ENCODE data around the gene ACMSD. TPM values are rescaled to one million over a fixed set of nuclear protein-coding genes. Genes with fewer than 3 reads are reported as not detected.

The ACMSD gene
- total RNA-seq, 3 donors from 2014 or later (not counting 1 experiment from before 2014, with no cell fraction given), result not detected

- Mint-ChIP-seq H3K9me3 (peaks cover 0 to 2% of the 10 kb centered on the region in 2 donors), H3K4me3 (peak overlapping the region; percentile 99), H3K27ac (peak overlapping the region; percentile 93 to 100), H3K36me3 (peaks cover 9% of the 10 kb centered on the region), H3K27me3 (ENCODE audit: low read depth in 2 of 2) (peaks cover 4 to 16% of the 10 kb centered on the region in 2 donors), H3K4me1 (peaks cover 40 to 49% of the 10 kb centered on the region in 2 donors)
- DNase-seq (peak; percentile 83 to 95), ATAC-seq (peak; percentile 69 to 81 (median 70))
- intact Hi-C loops (cut with micrococcal nuclease), result loop anchor here (1.0 to 2.0 kb wide), 4 partner anchors 134 to 823 kb away; partner anchors contain the start of genes RAB3GAP1 and UBXN4
- TF ChIP-seq CTCF (IDR thresholded peaks at IDR 0.05), result no peak
- H3K9me3 ChIP-seq (ENCODE audit: control insufficient read depth, insufficient read depth, low read length), result no peaks in the 10 kb centered on the region
- H3K27me3 ChIP-seq (ENCODE audit: control insufficient read depth, insufficient read depth, low read length), result no peaks in the 10 kb centered on the region
- peak overlapping the region; percentile 92 for H3K4me3 ChIP-seq (ENCODE audit: low read length)
- H3K4me1 ChIP-seq (ENCODE audit: control insufficient read depth, insufficient read depth, low read length), result peaks cover 21% of the 10 kb centered on the region
- no peaks in the 10 kb centered on the region for H3K36me3 ChIP-seq (ENCODE audit: control insufficient read depth, insufficient read depth, low read length)
- under 1% methylated on average over 28 of the region's 38 CpGs for WGBS (ENCODE audit: insufficient coverage)
- peak overlapping the region; percentile 98 for H3K27ac ChIP-seq (ENCODE audit: low read length)
Observed at GRCh38 chr2:134917888-134918525, 79.6 kb downstream of the ACMSD start.

- H3K4me1 ChIP-seq (ENCODE audit: control insufficient read depth, insufficient read depth, low read length), result peaks cover 22% of the 10 kb centered on the region
- peak within 1 kb of the TSS; percentile 98 for H3K27ac ChIP-seq (ENCODE audit: low read length)
- ATAC-seq (peak; percentile 81 to 93 (median 82)), DNase-seq (peak; percentile 99 to 100)
- no peaks in the 10 kb centered on the region for H3K27me3 ChIP-seq (ENCODE audit: control insufficient read depth, insufficient read depth, low read length)
- H3K36me3 ChIP-seq (ENCODE audit: control insufficient read depth, insufficient read depth, low read length), result peaks cover 2% of the 10 kb centered on the region
- no peak for TF ChIP-seq CTCF (IDR thresholded peaks at IDR 0.05)
- under 1% methylated on average over 83 of the region's 83 CpGs for WGBS (ENCODE audit: insufficient coverage)
- Mint-ChIP-seq H3K36me3 (peaks cover 9% of the 10 kb centered on the region), H3K27me3 (ENCODE audit: low read depth in 2 of 2) (peaks cover 4 to 9% of the 10 kb centered on the region in 2 donors), H3K4me3 (peak within 1 kb of the TSS; percentile 99), H3K9me3 (peaks cover 0 to 2% of the 10 kb centered on the region in 2 donors), H3K4me1 (peaks cover 46 to 56% of the 10 kb centered on the region in 2 donors), H3K27ac (peak within 1 kb of the TSS; percentile 93 to 100)
- H3K4me3 ChIP-seq (ENCODE audit: low read length), result peak within 1 kb of the TSS; percentile 92
- intact Hi-C loops (cut with micrococcal nuclease), result loop anchor here (1.0 to 2.0 kb wide), 4 partner anchors 134 to 823 kb away; partner anchors contain the start of genes RAB3GAP1 and UBXN4
- H3K9me3 ChIP-seq (ENCODE audit: control insufficient read depth, insufficient read depth, low read length), result no peaks in the 10 kb centered on the region
Observed at GRCh38 chr2:134918526-134919340, 80.3 kb downstream of the ACMSD start, which contains the start of gene CCNT2. TSS of gene CCNT2 (plus strand) at chr2:134918822. CDS start at chr2:134918855, 33 bp downstream.

GRCh38 chr2:134919341-134920210 lies 81.2 kb downstream of the ACMSD start:
- DNase-seq, result peak in 1 of 2 donors; percentile 63
- ATAC-seq, result no peak
- Histone ChIP-seq H3K36me3 (ENCODE audit: control insufficient read depth, insufficient read depth, low read length) (peaks cover 4% of the 10 kb centered on the region), H3K4me1 (ENCODE audit: control insufficient read depth, insufficient read depth, low read length) (peaks cover 22% of the 10 kb centered on the region), H3K27me3 (ENCODE audit: control insufficient read depth, insufficient read depth, low read length) (no peaks in the 10 kb centered on the region), H3K27ac (ENCODE audit: low read length) (peak overlapping the region; percentile 98), H3K9me3 (ENCODE audit: control insufficient read depth, insufficient read depth, low read length) (no peaks in the 10 kb centered on the region), H3K4me3 (ENCODE audit: low read length) (peak overlapping the region; percentile 92)
- H3K4me1 Mint-ChIP-seq, result peaks cover 55 to 63% of the 10 kb centered on the region in 2 donors
- H3K36me3 Mint-ChIP-seq, result peaks cover 9% of the 10 kb centered on the region
- 2% methylated on average over 25 of the region's 30 CpGs for WGBS (ENCODE audit: insufficient coverage)
- intact Hi-C loops (cut with micrococcal nuclease), result loop anchor here (2.0 kb wide), 1 partner anchor 249 kb away; no protein-coding TSS in a partner anchor
- H3K4me3 Mint-ChIP-seq, result peak overlapping the region; percentile 99
- peaks cover 0 to under 1% of the 10 kb centered on the region in 2 donors for H3K27me3 Mint-ChIP-seq (ENCODE audit: low read depth in 2 of 2)
- TF ChIP-seq CTCF (IDR thresholded peaks at IDR 0.05), result no peak
- H3K27ac Mint-ChIP-seq, result peak overlapping the region; percentile 93 to 100
- H3K9me3 Mint-ChIP-seq, result peaks cover 0 to 1% of the 10 kb centered on the region in 2 donors
